ENCODE data around the gene PRPF6.

- TF ChIP-seq, protein P1, sequence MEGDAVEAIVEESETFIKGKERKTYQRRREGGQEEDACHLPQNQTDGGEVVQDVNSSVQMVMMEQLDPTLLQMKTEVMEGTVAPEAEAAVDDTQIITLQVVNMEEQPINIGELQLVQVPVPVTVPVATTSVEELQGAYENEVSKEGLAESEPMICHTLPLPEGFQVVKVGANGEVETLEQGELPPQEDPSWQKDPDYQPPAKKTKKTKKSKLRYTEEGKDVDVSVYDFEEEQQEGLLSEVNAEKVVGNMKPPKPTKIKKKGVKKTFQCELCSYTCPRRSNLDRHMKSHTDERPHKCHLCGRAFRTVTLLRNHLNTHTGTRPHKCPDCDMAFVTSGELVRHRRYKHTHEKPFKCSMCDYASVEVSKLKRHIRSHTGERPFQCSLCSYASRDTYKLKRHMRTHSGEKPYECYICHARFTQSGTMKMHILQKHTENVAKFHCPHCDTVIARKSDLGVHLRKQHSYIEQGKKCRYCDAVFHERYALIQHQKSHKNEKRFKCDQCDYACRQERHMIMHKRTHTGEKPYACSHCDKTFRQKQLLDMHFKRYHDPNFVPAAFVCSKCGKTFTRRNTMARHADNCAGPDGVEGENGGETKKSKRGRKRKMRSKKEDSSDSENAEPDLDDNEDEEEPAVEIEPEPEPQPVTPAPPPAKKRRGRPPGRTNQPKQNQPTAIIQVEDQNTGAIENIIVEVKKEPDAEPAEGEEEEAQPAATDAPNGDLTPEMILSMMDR (conservative IDR thresholded peaks at IDR 0.05): no peak
- TF ChIP-seq EZH2 (IDR thresholded peaks at IDR 0.05; ENCODE audit: low read depth): no peak
Measured at GRCh38 chr20:64073476-64074183, 92.7 kb downstream of the PRPF6 start.

Data from PC-9 (cell line).